Suprapubic skin (tissue), 4 donors: Measurements from ENCODE around the gene RPGRIP1.

ENCODE experiments used
- CTCF ChIP-seq, 2 donors: fragments of 200-600 bp in 1 of 2; fragments of 450-650 bp in 1 of 2; sonication (generic) in 1 of 2; IDR thresholded peaks; one replicate each; pipeline ENCODE4 v1.5.1; 2016 to 2019; ENCODE audit warnings: antibody characterized with exemption in 2 of 2, mild to moderate bottlenecking in 1 of 2, moderate library complexity in 1 of 2
- EP300 ChIP-seq: sonication (generic); formaldehyde crosslinking; IDR thresholded peaks from one replicate; pipeline ENCODE4 v1.6.1; 2017; ENCODE audit warnings: antibody characterized with exemption
- POLR2A ChIP-seq, 2 donors: fragments of 450-650 bp; IDR thresholded peaks; one replicate each; pipeline ENCODE4 v1.6.1; 2017; ENCODE audit warnings: antibody characterized with exemption in 2 of 2, mild to moderate bottlenecking in 2 of 2, moderate library complexity in 2 of 2
- POLR2AphosphoS5 ChIP-seq, 3 donors: sonication (generic); formaldehyde crosslinking; IDR thresholded peaks; one replicate each; pipeline ENCODE4 v1.6.1; 2017; ENCODE audit warnings: antibody characterized with exemption in 3 of 3

- no peak for TF ChIP-seq CTCF (IDR thresholded peaks at IDR 0.05)
- TF ChIP-seq POLR2A (IDR thresholded peaks at IDR 0.05) = no peak
- no peak for TF ChIP-seq POLR2AphosphoS5 (IDR thresholded peaks at IDR 0.05)
- TF ChIP-seq EP300 = no peak
Measured at GRCh38 chr14:21308132-21308478, 28.2 kb downstream of the RPGRIP1 start.
